Suprapubic skin (tissue), 4 donors: ENCODE measurements around the gene LMF1. TPM values are rescaled to one million over a fixed set of nuclear protein-coding genes. Genes with fewer than 3 reads are reported as not detected.

ENCODE experiments used
- DNase-seq, 2 donors: peaks; one replicate each; pipeline ENCODE4 v3.0.0-alpha.2; 2019; ENCODE audit warnings: low spot score in 2 of 2
- H3K27ac ChIP-seq: fragments of 200-600 bp; sonication (generic); one replicate; pipeline ENCODE4 v1.5.1; 2019
- H3K27me3 ChIP-seq: fragments of 200-600 bp; sonication (generic); one replicate; pipeline ENCODE4 v1.5.1; 2019
- H3K36me3 ChIP-seq: fragments of 200-600 bp; sonication (generic); one replicate; pipeline ENCODE4 v1.5.1; 2019
- H3K4me1 ChIP-seq: fragments of 200-600 bp; sonication (generic); one replicate; pipeline ENCODE4 v1.5.1; 2019
- H3K4me3 ChIP-seq: fragments of 200-600 bp; sonication (generic); one replicate; pipeline ENCODE4 v1.5.1; 2019; ENCODE audit warnings: mild to moderate bottlenecking
- H3K9me3 ChIP-seq: fragments of 200-600 bp; sonication (generic); one replicate; pipeline ENCODE4 v1.5.1; 2019
- CTCF ChIP-seq, 2 donors: fragments of 200-600 bp in 1 of 2; fragments of 450-650 bp in 1 of 2; sonication (generic) in 1 of 2; IDR thresholded peaks; one replicate each; pipeline ENCODE4 v1.5.1; 2016 to 2019; ENCODE audit warnings: antibody characterized with exemption in 2 of 2, mild to moderate bottlenecking in 1 of 2, moderate library complexity in 1 of 2
- EP300 ChIP-seq: sonication (generic); formaldehyde crosslinking; IDR thresholded peaks from one replicate; pipeline ENCODE4 v1.6.1; 2017; ENCODE audit warnings: antibody characterized with exemption
- POLR2A ChIP-seq, 2 donors: fragments of 450-650 bp; IDR thresholded peaks; one replicate each; pipeline ENCODE4 v1.6.1; 2017; ENCODE audit warnings: antibody characterized with exemption in 2 of 2, mild to moderate bottlenecking in 2 of 2, moderate library complexity in 2 of 2
- POLR2AphosphoS5 ChIP-seq, 3 donors: sonication (generic); formaldehyde crosslinking; IDR thresholded peaks; one replicate each; pipeline ENCODE4 v1.6.1; 2017; ENCODE audit warnings: antibody characterized with exemption in 3 of 3
- WGBS: methylation state at CpG from one replicate; pipeline ENCODE4 v1.1.5; 2018; 5-methylcytosine and 5-hydroxymethylcytosine counted together
- total RNA-seq, 4 donors: library from RNA; depleted of rRNA; stranded (reverse); fragments of >200 nt; gene quantifications; one replicate each; pipeline ENCODE4 v1.1.0, GENCODE V29; 2016

Gene LMF1
- total RNA-seq, 4 donors from 2014 or later, result 32.1 to 117 (median 38.0) TPM

DNA sequence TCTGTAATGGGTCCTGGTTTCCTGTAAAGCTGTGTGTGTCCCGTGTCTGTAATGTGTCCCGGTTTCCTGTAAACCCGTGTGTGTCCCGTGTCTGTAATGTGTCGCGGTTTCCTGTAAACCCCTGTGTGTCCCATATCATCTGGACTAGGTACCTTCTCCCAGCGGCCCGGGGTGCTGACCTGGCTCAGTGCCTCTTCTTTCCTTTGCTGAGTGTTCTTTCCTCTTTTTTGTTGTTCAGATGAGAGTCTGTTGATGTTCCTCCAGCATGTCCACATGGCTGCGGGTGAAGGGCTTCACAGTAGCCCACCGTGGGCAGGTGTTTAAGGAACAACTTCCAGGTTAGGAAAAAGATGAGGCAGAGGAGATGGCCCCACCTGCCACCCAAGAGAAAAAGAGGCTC, 123.6 kb downstream of the LMF1 start:
- H3K36me3 ChIP-seq, result no peaks in the 10 kb centered on the region
- peaks cover 8% of the 10 kb centered on the region for H3K27me3 ChIP-seq
- H3K4me3 ChIP-seq, result no peak overlapping the region
- no peaks in the 10 kb centered on the region for H3K9me3 ChIP-seq
- H3K4me1 ChIP-seq, result no peaks in the 10 kb centered on the region
- no peak overlapping the region for H3K27ac ChIP-seq
- no peak for DNase-seq
- 94% methylated on average over 10 of the region's 10 CpGs for WGBS
- no peak for TF ChIP-seq EP300
- no peak for TF ChIP-seq POLR2AphosphoS5 (IDR thresholded peaks at IDR 0.05)
- TF ChIP-seq POLR2A (IDR thresholded peaks at IDR 0.05), result no peak
- TF ChIP-seq CTCF (IDR thresholded peaks at IDR 0.05), result no peak

GRCh38 chr16:845351-845745, 125.4 kb downstream of the LMF1 start:
- H3K4me1 ChIP-seq, result no peaks in the 10 kb centered on the region
- H3K9me3 ChIP-seq, result no peaks in the 10 kb centered on the region
- no peak for DNase-seq
- 70% methylated on average over 18 of the region's 26 CpGs for WGBS
- no peaks in the 10 kb centered on the region for H3K36me3 ChIP-seq
- peaks cover 26% of the 10 kb centered on the region for H3K27me3 ChIP-seq
- H3K27ac ChIP-seq, result no peak overlapping the region
- TF ChIP-seq CTCF (IDR thresholded peaks at IDR 0.05), result no peak
- no peak for TF ChIP-seq EP300
- no peak for TF ChIP-seq POLR2A (IDR thresholded peaks at IDR 0.05)
- no peak for TF ChIP-seq POLR2AphosphoS5 (IDR thresholded peaks at IDR 0.05)
- H3K4me3 ChIP-seq, result no peak overlapping the region

DNA sequence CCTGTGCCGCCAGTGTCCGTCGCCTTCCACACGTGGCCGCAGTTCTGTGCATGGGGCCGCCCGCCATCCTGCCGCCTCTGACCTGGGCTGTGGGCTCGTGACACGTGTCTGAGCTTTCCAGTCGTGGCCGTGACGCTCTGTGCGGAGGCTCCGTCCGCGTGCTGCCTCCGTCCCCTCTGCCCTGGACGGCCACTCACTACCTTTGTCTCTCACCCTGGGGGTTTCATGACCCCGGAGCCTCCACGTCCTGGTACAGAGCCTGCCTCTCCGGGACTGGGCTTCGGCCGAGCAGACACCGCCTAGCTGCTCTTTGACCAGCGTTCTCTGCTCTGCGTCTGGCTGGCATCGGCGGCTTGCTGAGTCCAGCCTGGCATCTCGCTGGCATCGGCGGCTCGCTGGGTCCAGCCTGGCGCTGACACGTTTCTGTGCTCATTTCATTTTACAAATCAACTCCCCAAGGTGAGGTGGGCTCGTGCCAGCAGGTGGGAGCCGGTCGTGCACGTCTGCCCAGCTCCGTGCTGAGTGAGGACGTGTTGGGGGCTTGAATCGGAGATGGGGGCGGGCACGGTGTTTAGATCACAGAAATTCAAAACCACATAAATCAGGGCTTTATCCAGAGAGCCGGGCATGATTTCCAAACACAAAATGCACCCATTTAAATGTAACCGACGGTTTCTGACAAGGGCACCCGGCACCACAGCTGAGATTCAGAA, 126.0 kb downstream of the LMF1 start:
- Histone ChIP-seq H3K36me3 (no peaks in the 10 kb centered on the region), H3K27ac (no peak overlapping the region), H3K4me1 (no peaks in the 10 kb centered on the region), H3K9me3 (no peaks in the 10 kb centered on the region), H3K27me3 (peaks cover 31% of the 10 kb centered on the region), H3K4me3 (no peak overlapping the region)
- WGBS, result 93% methylated on average over 26 of the region's 48 CpGs
- TF ChIP-seq POLR2A (IDR thresholded peaks at IDR 0.05) (no peak), CTCF (IDR thresholded peaks at IDR 0.05) (no peak), POLR2AphosphoS5 (IDR thresholded peaks at IDR 0.05) (no peak), EP300 (no peak)
- no peak for DNase-seq

DNA sequence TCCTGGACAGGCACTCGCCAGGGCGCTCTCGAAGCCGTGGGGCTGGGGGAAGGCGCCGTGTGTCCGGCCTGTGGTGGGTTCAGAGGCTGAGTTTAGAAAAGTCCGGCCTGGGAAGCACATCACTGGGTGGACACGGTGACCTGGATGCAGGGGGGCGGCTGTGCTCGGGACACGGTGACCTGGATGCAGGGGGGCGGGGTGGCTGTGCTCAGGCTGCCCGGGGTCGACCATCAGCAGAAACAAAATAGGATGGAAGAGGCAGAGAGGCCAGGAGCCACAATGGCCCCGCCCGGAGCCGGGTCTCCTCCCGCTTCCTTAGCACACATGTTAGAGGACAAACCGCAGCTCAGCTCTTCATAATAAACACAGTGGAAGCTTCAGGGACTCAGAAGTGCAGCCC, 127.0 kb downstream of the LMF1 start:
- Histone ChIP-seq H3K9me3 (no peaks in the 10 kb centered on the region), H3K27ac (no peak overlapping the region), H3K36me3 (no peaks in the 10 kb centered on the region), H3K4me1 (no peaks in the 10 kb centered on the region), H3K27me3 (peaks cover 40% of the 10 kb centered on the region), H3K4me3 (no peak overlapping the region)
- no peak for DNase-seq
- WGBS, result 88% methylated on average over 20 of the region's 20 CpGs
- TF ChIP-seq POLR2AphosphoS5 (IDR thresholded peaks at IDR 0.05) (no peak), POLR2A (IDR thresholded peaks at IDR 0.05) (no peak), CTCF (IDR thresholded peaks at IDR 0.05) (no peak), EP300 (no peak)

DNA sequence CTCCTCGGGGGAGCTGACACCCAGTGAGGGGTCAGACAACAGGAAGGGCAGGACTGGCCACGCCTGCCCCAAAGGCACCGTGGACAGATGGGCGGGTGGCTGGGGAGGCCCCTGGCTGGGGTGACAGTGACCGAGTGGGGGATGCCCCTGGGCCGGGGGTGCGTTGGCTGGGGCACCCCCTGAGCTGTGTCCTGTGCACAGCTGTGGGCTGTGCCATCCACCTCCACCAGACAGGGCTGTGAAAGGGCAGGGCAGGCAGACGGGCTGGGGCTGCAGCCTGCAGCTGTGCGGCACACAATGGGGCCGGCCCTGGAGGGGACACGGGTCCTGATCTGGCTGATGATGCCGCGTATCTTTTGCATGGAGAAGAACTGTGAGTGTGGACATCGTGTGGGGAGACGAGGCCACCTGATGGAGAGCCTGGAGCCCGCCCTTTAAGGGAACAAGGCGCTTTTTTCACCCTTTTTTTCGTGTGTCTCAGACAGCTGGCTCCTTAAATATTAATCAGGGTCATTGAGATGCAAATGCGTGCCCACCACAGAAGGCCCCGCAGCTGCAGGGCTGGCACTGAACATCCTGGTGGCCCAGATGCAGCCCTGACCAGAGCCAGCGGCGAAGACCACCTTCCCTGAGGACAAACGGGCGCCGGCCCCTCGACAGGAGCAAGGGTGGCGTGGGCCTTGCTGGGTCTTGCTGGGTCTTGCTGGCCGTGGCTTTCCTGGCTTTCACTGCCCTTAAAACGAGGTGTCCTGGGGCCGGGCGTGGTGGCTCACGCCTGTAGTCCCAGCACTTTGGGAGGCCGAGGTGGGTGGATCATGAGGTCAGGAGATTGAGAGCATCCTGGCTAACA, 127.8 kb downstream of the LMF1 start:
- Histone ChIP-seq H3K9me3 (no peaks in the 10 kb centered on the region), H3K36me3 (no peaks in the 10 kb centered on the region), H3K4me3 (no peak overlapping the region), H3K27me3 (peaks cover 42% of the 10 kb centered on the region), H3K27ac (no peak overlapping the region), H3K4me1 (no peaks in the 10 kb centered on the region)
- TF ChIP-seq POLR2A (IDR thresholded peaks at IDR 0.05) (no peak), EP300 (no peak), POLR2AphosphoS5 (IDR thresholded peaks at IDR 0.05) (no peak), CTCF (IDR thresholded peaks at IDR 0.05) (no peak)
- DNase-seq, result no peak
- 82% methylated on average over 17 of the region's 33 CpGs for WGBS
